Fibroblast of peridontal ligament (primary cell): ENCODE results near the gene LRRC42.
A peak's percentile ranks its signal among the peaks of the same experiment; 100 is the strongest.
"Not testable (repeated sequence)": the region's sequence is repeated elsewhere in the genome, so short reads cannot be mapped to it uniquely, and the experiment has no call there.

ENCODE experiments used
- DNase-seq: peaks from one replicate; pipeline ENCODE4 v3.0.0-alpha.2; 2010; ENCODE audit errors: extremely low read depth

Gene LRRC42

GRCh38 chr1:53967409-53968124, 21.4 kb downstream of the LRRC42 start:
- DNase-seq: no peak

- DNase-seq: no peak
Observed at GRCh38 chr1:53968125-53968513, 22.0 kb downstream of the LRRC42 start.

- DNase-seq: not testable (repeated sequence)
Observed at GRCh38 chr1:53969323-53969722, 23.2 kb downstream of the LRRC42 start.

- DNase-seq: peak; percentile 54
Observed at GRCh38 chr1:53971718-53972117, 25.6 kb downstream of the LRRC42 start.

GRCh38 chr1:53975861-53976260, 29.7 kb downstream of the LRRC42 start:
- DNase-seq: no peak

GRCh38 chr1:53979712-53980450, 33.7 kb downstream of the LRRC42 start:
- DNase-seq: no peak

- no peak for DNase-seq
Observed at GRCh38 chr1:53981220-53981619, 35.1 kb downstream of the LRRC42 start.

GRCh38 chr1:53982034-53982762, 36.0 kb downstream of the LRRC42 start:
- DNase-seq: peak; percentile 38

GRCh38 chr1:53982763-53983104, 36.6 kb downstream of the LRRC42 start:
- DNase-seq: no peak

- DNase-seq: no peak
Observed at GRCh38 chr1:53984726-53985125, 38.6 kb downstream of the LRRC42 start.

GRCh38 chr1:53986458-53986857, 40.3 kb downstream of the LRRC42 start:
- no peak for DNase-seq

- peak; percentile 6 for DNase-seq
Observed at GRCh38 chr1:53987880-53988279, 41.7 kb downstream of the LRRC42 start.

- no peak for DNase-seq
Observed at GRCh38 chr1:53992085-53992874, 46.1 kb downstream of the LRRC42 start.

GRCh38 chr1:53994516-53994915, 48.4 kb downstream of the LRRC42 start:
- DNase-seq: not testable (repeated sequence)

GRCh38 chr1:53995683-53996082, 49.5 kb downstream of the LRRC42 start:
- no peak for DNase-seq

GRCh38 chr1:53998223-53998622, 52.1 kb downstream of the LRRC42 start:
- no peak for DNase-seq

- DNase-seq: no peak
Observed at GRCh38 chr1:53999920-54000319, 53.8 kb downstream of the LRRC42 start.

GRCh38 chr1:54001591-54001990, 55.4 kb downstream of the LRRC42 start:
- no peak for DNase-seq

- DNase-seq: no peak
Observed at GRCh38 chr1:54002544-54003248, 56.5 kb downstream of the LRRC42 start.

- no peak for DNase-seq
Observed at GRCh38 chr1:54003249-54003646, 57.1 kb downstream of the LRRC42 start.

GRCh38 chr1:54003750-54004480, 57.8 kb downstream of the LRRC42 start:
- DNase-seq: not testable (repeated sequence)
